Uterus (tissue), 4 donors: ENCODE results near the gene PRMT7. TPM values are rescaled to one million over a fixed set of nuclear protein-coding genes. Genes with fewer than 3 reads are reported as not detected.

Experiments
- DNase-seq, 2 donors: peaks; one replicate each; pipeline ENCODE4 v3.0.0-alpha.2; 2019 to 2020
- H3K27ac ChIP-seq, 2 donors: fragments of 200-600 bp; sonication (generic); 1 replicate in 1 of 2; 2 replicates in 1 of 2; pipeline ENCODE4 v1.5.1; 2016 to 2018
- H3K27me3 ChIP-seq, 2 donors: fragments of 200-600 bp; sonication (generic); one replicate each; pipeline ENCODE4 v1.5.1; 2018 to 2019; ENCODE audit warnings: control low read depth in 1 of 2
- H3K36me3 ChIP-seq, 2 donors: fragments of 200-600 bp; sonication (generic); one replicate each; pipeline ENCODE4 v1.5.1; 2019; ENCODE audit warnings: control low read depth in 1 of 2
- H3K4me1 ChIP-seq, 2 donors: fragments of 200-600 bp; sonication (generic); one replicate each; pipeline ENCODE4 v1.5.1; 2018 to 2019; ENCODE audit warnings: control low read depth in 1 of 2
- H3K4me3 ChIP-seq, 2 donors: fragments of 200-600 bp; sonication (generic); 1 replicate in 1 of 2; 2 replicates in 1 of 2; pipeline ENCODE4 v1.5.1; 2018 to 2019; ENCODE audit warnings: mild to moderate bottlenecking in 1 of 2
- H3K9me3 ChIP-seq, 2 donors: fragments of 200-600 bp; sonication (generic); one replicate each; pipeline ENCODE4 v1.5.1; 2019; ENCODE audit warnings: control low read depth in 1 of 2
- CTCF ChIP-seq, 4 experiments: fragments of 200-600 bp in 2 of 4; fragments of 450-650 bp in 2 of 4; sonication (generic) in 2 of 4; IDR thresholded peaks; one replicate each; pipeline ENCODE4 v1.5.1; 2016 to 2019; ENCODE audit warnings: antibody characterized with exemption in 4 of 4, mild to moderate bottlenecking in 2 of 4, moderate library complexity in 1 of 4
- POLR2A ChIP-seq, 2 donors: fragments of 450-650 bp; IDR thresholded peaks; one replicate each; pipeline ENCODE4 v1.6.1; 2016; ENCODE audit warnings: antibody characterized with exemption in 2 of 2, mild to moderate bottlenecking in 1 of 2, moderate library complexity in 1 of 2
- intact Hi-C: fragments of 100-400 bp; cut with DNase I; formaldehyde crosslinking; loops from one replicate; pipeline ENCODE4 v1.15.1; 2023; ENCODE audit warnings: low total_unique reads
- total RNA-seq, 4 donors: library from RNA; depleted of rRNA in 3 of 4; stranded (reverse); fragments of >200 nt in 3 of 4; gene quantifications; one replicate each; pipeline versions ENCODE4 v1.1.0 to v1.2.4, GENCODE V29; 2014 to 2023
- donor health status: DM: yes; HTN: yes; CAD: no.

PRMT7 gene
- total RNA-seq, 4 donors from 2014 or later, result 8.2 to 111 (median 66.9) TPM

- Histone ChIP-seq H3K4me1 (no peaks in the 10 kb centered on the region), H3K4me3 (no peak overlapping the region), H3K36me3 (no peaks in the 10 kb centered on the region), H3K9me3 (no peaks in the 10 kb centered on the region), H3K27ac (no peak overlapping the region), H3K27me3 (no peaks in the 10 kb centered on the region)
- DNase-seq, result no peak
- TF ChIP-seq POLR2A (IDR thresholded peaks at IDR 0.05), result no peak
- no peak for TF ChIP-seq CTCF (IDR thresholded peaks at IDR 0.05)
- intact Hi-C loops, result no loop called here
Observed at GRCh38 chr16:68338326-68339119, 27.7 kb downstream of the PRMT7 start.

GRCh38 chr16:68339214-68339613 lies 28.4 kb downstream of the PRMT7 start:
- no peaks in the 10 kb centered on the region for H3K36me3 ChIP-seq
- TF ChIP-seq POLR2A (IDR thresholded peaks at IDR 0.05) (no peak), CTCF (IDR thresholded peaks at IDR 0.05) (no peak)
- no peaks in the 10 kb centered on the region for H3K27me3 ChIP-seq
- intact Hi-C loops, result no loop called here
- no peak overlapping the region for H3K4me3 ChIP-seq
- H3K27ac ChIP-seq, result no peak overlapping the region
- no peaks in the 10 kb centered on the region for H3K4me1 ChIP-seq
- no peaks in the 10 kb centered on the region for H3K9me3 ChIP-seq
- DNase-seq, result no peak

- TF ChIP-seq CTCF (IDR thresholded peaks at IDR 0.05) (no peak), POLR2A (IDR thresholded peaks at IDR 0.05) (no peak)
- Histone ChIP-seq H3K4me1 (no peaks in the 10 kb centered on the region), H3K27ac (no peak overlapping the region), H3K36me3 (no peaks in the 10 kb centered on the region), H3K4me3 (no peak overlapping the region), H3K27me3 (no peaks in the 10 kb centered on the region), H3K9me3 (no peaks in the 10 kb centered on the region)
- intact Hi-C loops, result no loop called here
- no peak for DNase-seq
Observed at GRCh38 chr16:68342620-68343019, 31.8 kb downstream of the PRMT7 start.

GRCh38 chr16:68343137-68343536 lies 32.3 kb downstream of the PRMT7 start:
- no peaks in the 10 kb centered on the region for H3K36me3 ChIP-seq
- DNase-seq, result no peak
- no peaks in the 10 kb centered on the region for H3K9me3 ChIP-seq

More at GRCh38 chr16:68343137-68343536, 32.3 kb downstream of the PRMT7 start:
- no peak for TF ChIP-seq POLR2A (IDR thresholded peaks at IDR 0.05)
- no peak for TF ChIP-seq CTCF (IDR thresholded peaks at IDR 0.05)
- Histone ChIP-seq H3K4me3 (no peak overlapping the region), H3K27me3 (no peaks in the 10 kb centered on the region), H3K27ac (no peak overlapping the region), H3K4me1 (no peaks in the 10 kb centered on the region)
- intact Hi-C loops, result no loop called here
